Lower leg skin (tissue), 4 donors: ENCODE results near the gene ABCG4. TPM values are rescaled to one million over a fixed set of nuclear protein-coding genes. Genes with fewer than 3 reads are reported as not detected.
"Not testable (repeated sequence)": the region's sequence is repeated elsewhere in the genome, so short reads cannot be mapped to it uniquely, and the experiment has no call there.

Source experiments
- DNase-seq, 2 donors: peaks; one replicate each; pipeline ENCODE4 v3.0.0-alpha.2; 2019; ENCODE audit warnings: low spot score in 2 of 2
- H3K4me3 ChIP-seq: fragments of 200-600 bp; sonication (generic); 2 replicates; pipeline ENCODE4 v1.5.1; 2017; ENCODE audit warnings: mild to moderate bottlenecking, low read depth; ENCODE audit not compliant: poor library complexity, severe bottlenecking
- POLR2A ChIP-seq, 2 donors: fragments of 450-650 bp; IDR thresholded peaks; one replicate each; pipeline ENCODE4 v1.6.1; 2016 to 2017; ENCODE audit warnings: antibody characterized with exemption in 2 of 2, mild to moderate bottlenecking in 1 of 2, moderate library complexity in 1 of 2
- WGBS, 2 donors: methylation state at CpG; one replicate each; pipeline ENCODE4 v1.1.5; 2018; 5-methylcytosine and 5-hydroxymethylcytosine counted together
- intact Hi-C: fragments of 100-400 bp; cut with DNase I; formaldehyde crosslinking; loops from one replicate; pipeline ENCODE4 v1.15.0; 2023; ENCODE audit warnings: low total_unique reads
- total RNA-seq, 4 donors: library from RNA; depleted of rRNA; stranded (reverse); fragments of >200 nt; gene quantifications; one replicate each; pipeline ENCODE4 v1.1.0, GENCODE V29; 2016
- TF ChIP-seq, protein P1 (sequence below), 3 donors: fragments of 450-650 bp; IDR thresholded peaks; one replicate each; pipeline ENCODE4 v1.5.1; 2016; ENCODE audit warnings: antibody characterized with exemption in 3 of 3, mild to moderate bottlenecking in 3 of 3, moderate library complexity in 2 of 3

The ABCG4 gene
- total RNA-seq, 4 donors from 2014 or later: 0.52 to 1.1 (median 0.67) TPM

DNA sequence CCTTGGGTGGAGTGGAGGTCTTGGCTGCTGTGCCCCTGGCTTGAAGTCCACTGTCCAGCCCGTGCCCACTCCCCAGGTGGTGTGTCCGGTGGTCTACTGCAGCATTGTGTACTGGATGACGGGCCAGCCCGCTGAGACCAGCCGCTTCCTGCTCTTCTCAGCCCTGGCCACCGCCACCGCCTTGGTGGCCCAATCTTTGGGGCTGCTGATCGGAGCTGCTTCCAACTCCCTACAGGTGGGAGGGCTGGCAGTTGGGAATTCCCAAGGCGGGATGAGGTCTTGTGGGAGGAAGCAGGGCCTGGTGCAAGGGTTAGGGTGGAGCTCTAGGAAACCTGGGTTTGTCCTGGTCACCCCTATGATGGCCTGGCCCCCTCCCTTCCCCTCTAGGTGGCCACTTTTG is 11.3 kb downstream of the ABCG4 start:
- WGBS, 2 donors: 93 to 97% methylated on average over 8 to 9 of the region's 9 CpGs
- H3K4me3 ChIP-seq: no peak overlapping the region
- DNase-seq: no peak
- intact Hi-C loops: no loop called here
- no peak for TF ChIP-seq POLR2A (IDR thresholded peaks at IDR 0.05)
- TF ChIP-seq, protein P1, sequence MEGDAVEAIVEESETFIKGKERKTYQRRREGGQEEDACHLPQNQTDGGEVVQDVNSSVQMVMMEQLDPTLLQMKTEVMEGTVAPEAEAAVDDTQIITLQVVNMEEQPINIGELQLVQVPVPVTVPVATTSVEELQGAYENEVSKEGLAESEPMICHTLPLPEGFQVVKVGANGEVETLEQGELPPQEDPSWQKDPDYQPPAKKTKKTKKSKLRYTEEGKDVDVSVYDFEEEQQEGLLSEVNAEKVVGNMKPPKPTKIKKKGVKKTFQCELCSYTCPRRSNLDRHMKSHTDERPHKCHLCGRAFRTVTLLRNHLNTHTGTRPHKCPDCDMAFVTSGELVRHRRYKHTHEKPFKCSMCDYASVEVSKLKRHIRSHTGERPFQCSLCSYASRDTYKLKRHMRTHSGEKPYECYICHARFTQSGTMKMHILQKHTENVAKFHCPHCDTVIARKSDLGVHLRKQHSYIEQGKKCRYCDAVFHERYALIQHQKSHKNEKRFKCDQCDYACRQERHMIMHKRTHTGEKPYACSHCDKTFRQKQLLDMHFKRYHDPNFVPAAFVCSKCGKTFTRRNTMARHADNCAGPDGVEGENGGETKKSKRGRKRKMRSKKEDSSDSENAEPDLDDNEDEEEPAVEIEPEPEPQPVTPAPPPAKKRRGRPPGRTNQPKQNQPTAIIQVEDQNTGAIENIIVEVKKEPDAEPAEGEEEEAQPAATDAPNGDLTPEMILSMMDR (IDR thresholded peaks at IDR 0.05): no peak

DNA sequence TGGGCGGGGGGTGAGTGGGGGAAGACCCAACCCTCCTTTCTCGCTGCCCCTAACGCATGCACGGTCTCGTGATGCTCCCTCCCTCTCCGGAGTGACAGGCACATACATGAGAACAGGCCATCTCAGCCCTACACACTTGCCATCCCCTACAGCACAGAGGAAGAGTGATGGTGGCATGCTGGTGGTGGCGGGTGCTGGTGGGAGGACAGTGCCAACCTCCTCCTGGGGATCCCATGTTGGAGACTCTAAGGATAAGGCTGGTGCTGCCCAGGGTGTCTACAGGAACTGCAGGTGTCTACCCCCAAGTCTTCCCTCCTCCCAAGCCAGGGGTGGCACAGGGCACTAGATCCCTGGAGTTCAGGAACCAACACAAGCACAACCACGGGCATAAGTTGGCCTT is 13.0 kb downstream of the ABCG4 start:
- H3K4me3 ChIP-seq: no peak overlapping the region
- intact Hi-C loops: no loop called here
- DNase-seq: no peak
- TF ChIP-seq POLR2A (IDR thresholded peaks at IDR 0.05): no peak
- TF ChIP-seq, protein P1 (IDR thresholded peaks at IDR 0.05): no peak
- WGBS, 2 donors: 87% methylated on average over 8 of the region's 8 CpGs

DNA sequence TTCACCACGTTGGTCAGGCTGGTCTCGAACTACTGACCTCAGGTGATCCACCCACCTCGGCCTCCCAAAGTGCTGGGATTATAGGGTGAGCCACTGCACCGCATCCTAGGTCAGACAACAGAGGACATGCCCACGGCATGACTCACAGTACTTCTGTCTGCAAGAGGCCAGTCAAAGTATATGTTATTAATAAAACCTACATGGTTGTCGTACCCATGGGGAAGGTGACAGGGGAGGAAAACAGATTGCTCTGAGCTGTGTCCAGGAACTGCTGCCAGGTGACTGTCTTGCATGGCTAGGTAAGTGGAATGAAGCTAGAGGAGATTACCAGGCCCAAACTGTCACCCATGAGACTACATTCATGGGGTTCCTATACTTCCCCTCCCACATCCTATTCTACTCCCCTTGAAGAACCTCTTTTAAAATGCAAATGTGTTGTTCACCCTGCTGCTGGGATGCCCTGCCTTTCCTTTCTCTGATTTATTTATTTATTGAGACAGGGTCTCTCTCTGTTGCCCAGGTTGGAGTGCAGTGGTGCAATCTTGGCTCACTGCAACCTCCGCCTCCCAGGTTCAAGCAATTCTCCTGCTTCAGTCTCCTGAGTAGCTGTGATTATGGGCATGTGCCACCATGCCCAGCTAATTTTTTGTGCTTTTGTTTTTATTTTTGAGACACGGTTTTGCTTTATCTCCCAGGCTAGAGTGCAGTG is 17.7 kb downstream of the ABCG4 start:
- no peak for TF ChIP-seq POLR2A (IDR thresholded peaks at IDR 0.05)
- TF ChIP-seq, protein P1 (IDR thresholded peaks at IDR 0.05): no peak
- no peak overlapping the region for H3K4me3 ChIP-seq
- intact Hi-C loops: loop anchor here (2.0 kb wide), 1 partner anchor 58 kb away; no protein-coding TSS in a partner anchor
- DNase-seq: no peak
- WGBS, 2 donors: 59 to 61% methylated on average over 8 of the region's 8 CpGs

DNA sequence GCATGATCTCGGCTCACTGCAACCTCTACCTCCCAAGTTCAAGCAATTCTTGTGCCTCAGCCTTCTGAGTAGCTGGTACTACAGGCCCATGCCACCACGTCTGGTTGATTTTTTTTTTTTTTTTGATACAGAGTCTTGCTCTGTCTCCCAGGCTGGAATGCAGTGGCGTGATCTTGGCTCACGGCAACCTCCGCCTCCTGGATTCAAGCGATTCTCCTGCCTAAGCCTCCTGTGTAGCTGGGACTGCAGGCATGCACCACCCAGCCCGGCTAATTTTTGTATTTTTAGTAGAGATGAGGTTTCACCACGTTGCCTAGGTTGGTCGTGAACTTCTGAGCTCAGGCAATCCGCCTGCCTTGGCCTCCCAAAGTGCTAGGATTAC is 18.2 kb downstream of the ABCG4 start:
- WGBS, 2 donors: 61 to 62% methylated on average over 10 of the region's 10 CpGs
- not testable (repeated sequence) for DNase-seq, H3K4me3 ChIP-seq
- intact Hi-C loops: loop anchor here (2.0 kb wide), 1 partner anchor 58 kb away; no protein-coding TSS in a partner anchor

DNA sequence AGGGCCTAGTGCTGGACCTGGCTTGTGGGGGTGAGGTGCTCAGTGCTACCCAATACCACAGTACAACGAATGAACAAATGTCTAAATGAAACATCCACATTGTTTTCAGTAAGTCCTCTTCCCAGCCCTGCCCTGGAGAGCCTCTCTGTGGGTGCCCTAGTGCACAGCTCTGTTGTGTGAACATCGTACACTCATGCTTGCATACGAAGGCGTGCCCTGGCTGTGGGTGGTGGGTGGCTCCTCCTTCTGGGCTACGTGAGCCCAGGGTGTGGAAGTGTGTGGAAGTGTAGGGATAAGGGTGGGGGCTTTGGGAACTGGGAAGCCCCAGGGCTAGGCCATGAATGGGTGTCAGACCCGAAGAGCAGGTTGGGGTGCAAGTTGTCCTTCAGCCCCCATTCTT is 19.1 kb downstream of the ABCG4 start:
- intact Hi-C loops: loop anchor here (2.0 kb wide), 1 partner anchor 59 kb away; no protein-coding TSS in a partner anchor
- DNase-seq: peak in 1 of 2 donors; percentile 53
- TF ChIP-seq, protein P1 (IDR thresholded peaks at IDR 0.05): no peak
- TF ChIP-seq POLR2A (IDR thresholded peaks at IDR 0.05): no peak
- no peak overlapping the region for H3K4me3 ChIP-seq
- 29 to 30% methylated on average over 6 of the region's 6 CpGs for WGBS, 2 donors

DNA sequence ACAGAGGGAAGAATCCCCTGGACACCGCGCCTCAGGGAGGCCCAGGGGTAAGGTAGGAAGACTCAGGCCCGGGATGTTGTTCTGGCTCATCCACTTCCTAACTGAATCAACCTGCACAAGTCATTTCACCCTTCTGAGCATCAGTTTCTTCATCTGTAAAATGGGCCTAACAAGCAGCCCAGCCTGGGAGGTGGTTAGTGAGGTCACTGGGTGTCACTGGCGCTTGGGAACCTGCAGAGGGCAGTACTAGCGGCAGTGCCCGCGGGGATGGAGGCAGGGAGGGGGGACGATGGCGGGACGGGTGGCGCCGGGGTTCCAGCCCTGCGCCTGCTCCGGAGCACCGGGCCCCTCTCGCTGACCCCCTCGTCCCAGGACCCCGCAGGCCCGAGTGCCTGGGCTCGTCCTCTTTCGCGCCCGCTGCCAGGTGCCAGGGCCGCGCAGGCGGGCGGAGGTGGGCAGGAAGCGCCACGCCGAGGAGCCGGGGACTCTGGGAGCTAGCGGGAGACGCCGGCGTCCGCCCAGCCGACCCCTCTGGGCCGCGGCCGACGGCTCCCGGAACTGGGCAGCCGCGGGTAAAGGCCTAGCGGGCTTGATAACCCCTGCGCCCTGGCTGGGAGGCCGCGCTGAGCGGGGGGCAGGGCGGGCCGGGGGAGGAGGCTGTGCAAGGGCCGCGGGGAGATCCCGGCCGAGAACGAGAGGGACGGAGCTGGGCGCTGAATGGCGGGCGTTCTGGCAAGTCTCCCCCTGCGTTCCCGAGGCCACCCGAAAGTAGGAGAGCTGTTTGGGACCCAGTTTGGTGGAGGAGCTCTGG is 19.8 kb downstream of the ABCG4 start, which contains the start of gene NLRX1:
Gene NLRX1, plus strand, starts transcription at position 255 of the 811 bp plus-strand sequence. CDS start 2,679 bp downstream, outside the sequence.
- intact Hi-C loops: no loop called here
- WGBS, 2 donors: 3 to 6% methylated on average over 30 to 63 of the region's 63 CpGs
- peak within 1 kb of the TSS; percentile 74 for H3K4me3 ChIP-seq
- peak; percentile 79 to 96 for DNase-seq
- no peak for TF ChIP-seq POLR2A (IDR thresholded peaks at IDR 0.05)
- TF ChIP-seq, protein P1 (IDR thresholded peaks at IDR 0.05): peak in 1 of 3 donors; percentile 73
